Brain microvascular endothelial cell (primary cell): Measurements from ENCODE around the gene ZNF585A.

Experiments
- DNase-seq: peaks from one replicate; pipeline ENCODE4 v3.0.0-alpha.2; 2020
- H3K27ac ChIP-seq: fragments of 250-450 bp; sonication (Bioruptor Pico); 2 replicates; pipeline ENCODE4 v1.5.1; 2020; ENCODE audit warnings: mild to moderate bottlenecking, moderate library complexity
- H3K27me3 ChIP-seq: fragments of 250-450 bp; sonication (Bioruptor Pico); replicated peaks from 2 replicates; pipeline ENCODE4 v1.5.1; 2020; ENCODE audit warnings: mild to moderate bottlenecking
- H3K36me3 ChIP-seq: fragments of 250-450 bp; sonication (Bioruptor Pico); replicated peaks from 2 replicates; pipeline ENCODE4 v1.5.1; 2020; ENCODE audit warnings: mild to moderate bottlenecking
- H3K4me3 ChIP-seq: 2 replicates; pipeline ENCODE4 v1.5.1; 2011; ENCODE audit warnings: low read depth, mild to moderate bottlenecking, control low read depth, low read length, moderate library complexity
- in situ Hi-C: cut with HindIII; loops from 2 replicates; pipeline ENCODE4 v1.10.0; 2017; ENCODE audit warnings: low sequenced_read_pairs, low pct_ligation_motif_present
- TF ChIP-seq, protein P1 (sequence below): IDR thresholded peaks from 2 replicates; pipeline ENCODE4 v1.5.1; 2011; ENCODE audit warnings: low read depth, mild to moderate bottlenecking, moderate library complexity, low read length, control low read depth, inconsistent platforms; ENCODE audit errors: missing control alignments

ZNF585A gene

DNA sequence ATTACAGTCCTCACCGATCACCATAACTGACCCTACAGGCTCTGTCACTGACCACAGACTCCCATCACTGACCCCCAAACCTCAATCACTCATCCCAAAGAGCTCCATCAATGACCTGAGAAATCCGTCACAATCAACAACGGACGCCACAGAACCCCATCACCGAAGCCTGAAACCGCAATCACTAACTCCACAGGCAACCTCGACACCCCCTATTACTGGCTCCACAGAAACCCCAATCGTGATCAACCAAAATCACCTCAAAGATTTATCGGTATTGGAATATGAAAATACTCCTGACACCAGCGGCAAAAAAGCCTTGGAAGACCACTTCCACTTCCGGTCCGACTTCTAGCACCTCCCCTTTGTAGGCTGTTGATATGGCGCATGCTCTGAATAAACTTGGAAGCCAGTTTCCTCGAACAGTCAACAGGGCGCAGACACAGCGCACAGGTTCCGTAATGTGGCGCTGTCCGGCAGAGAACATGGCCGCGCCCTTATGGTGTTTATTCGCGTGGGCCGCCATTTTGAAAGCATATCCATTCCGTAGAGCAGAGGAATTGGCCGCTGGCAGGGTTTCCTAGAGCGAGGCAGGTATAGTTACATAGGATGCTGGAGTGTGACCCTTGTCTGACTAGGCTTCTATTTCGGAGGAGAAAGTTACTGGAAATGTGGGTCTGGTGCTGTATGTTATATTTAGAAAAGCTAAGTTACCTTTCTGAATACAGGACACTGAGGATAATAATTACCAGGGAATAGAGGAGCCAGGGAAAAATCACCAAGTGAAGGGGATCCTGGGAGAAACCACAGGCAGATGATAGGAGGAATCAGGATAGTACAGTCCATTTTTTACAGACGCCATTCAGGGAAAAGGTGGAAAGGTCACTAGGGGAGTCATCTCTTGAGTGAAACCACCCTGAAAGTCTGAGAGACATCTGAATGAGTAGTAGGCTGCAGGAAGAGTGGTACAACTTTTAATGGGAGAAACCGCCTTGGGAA is at the start of gene ZNF585A:
Gene ZNF585A (minus strand): TSS at position 328 of the 999 bp plus-strand sequence. CDS start 2,785 bp downstream, outside the sequence.
- TF ChIP-seq, protein P1, sequence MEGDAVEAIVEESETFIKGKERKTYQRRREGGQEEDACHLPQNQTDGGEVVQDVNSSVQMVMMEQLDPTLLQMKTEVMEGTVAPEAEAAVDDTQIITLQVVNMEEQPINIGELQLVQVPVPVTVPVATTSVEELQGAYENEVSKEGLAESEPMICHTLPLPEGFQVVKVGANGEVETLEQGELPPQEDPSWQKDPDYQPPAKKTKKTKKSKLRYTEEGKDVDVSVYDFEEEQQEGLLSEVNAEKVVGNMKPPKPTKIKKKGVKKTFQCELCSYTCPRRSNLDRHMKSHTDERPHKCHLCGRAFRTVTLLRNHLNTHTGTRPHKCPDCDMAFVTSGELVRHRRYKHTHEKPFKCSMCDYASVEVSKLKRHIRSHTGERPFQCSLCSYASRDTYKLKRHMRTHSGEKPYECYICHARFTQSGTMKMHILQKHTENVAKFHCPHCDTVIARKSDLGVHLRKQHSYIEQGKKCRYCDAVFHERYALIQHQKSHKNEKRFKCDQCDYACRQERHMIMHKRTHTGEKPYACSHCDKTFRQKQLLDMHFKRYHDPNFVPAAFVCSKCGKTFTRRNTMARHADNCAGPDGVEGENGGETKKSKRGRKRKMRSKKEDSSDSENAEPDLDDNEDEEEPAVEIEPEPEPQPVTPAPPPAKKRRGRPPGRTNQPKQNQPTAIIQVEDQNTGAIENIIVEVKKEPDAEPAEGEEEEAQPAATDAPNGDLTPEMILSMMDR = peak; percentile 53
- H3K4me3 ChIP-seq = peak within 1 kb of the TSS; percentile 92
- peak within 1 kb of the TSS; percentile 32 for H3K27ac ChIP-seq
- H3K36me3 ChIP-seq = peaks cover 5% of the 10 kb centered on the region
- no peaks in the 10 kb centered on the region for H3K27me3 ChIP-seq
- DNase-seq = peak; percentile 97
- in situ Hi-C loops = no loop called here

DNA sequence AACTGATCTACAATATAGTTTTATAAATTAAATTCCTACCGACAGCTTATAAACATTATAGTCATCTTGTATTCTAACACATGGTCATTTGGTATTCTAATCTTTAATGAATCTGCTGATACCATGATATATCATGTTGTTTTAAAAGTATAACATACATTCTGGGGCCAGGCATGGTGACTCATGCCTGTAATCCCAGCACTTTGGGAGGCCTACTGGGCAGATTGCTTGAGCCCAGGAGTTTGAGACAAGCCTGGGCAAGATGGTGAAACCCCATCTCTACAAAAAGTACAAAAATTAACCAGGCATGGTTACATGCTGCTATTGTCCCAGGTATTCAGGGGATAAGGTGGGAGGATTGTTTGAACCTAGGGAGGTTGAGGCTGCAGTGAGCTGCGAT is 48.6 kb upstream of the ZNF585A start:
- H3K27me3 ChIP-seq = no peaks in the 10 kb centered on the region
- peaks cover 12% of the 10 kb centered on the region for H3K36me3 ChIP-seq
- no peak for DNase-seq
- H3K27ac ChIP-seq = no peak overlapping the region
- in situ Hi-C loops = no loop called here
- no peak overlapping the region for H3K4me3 ChIP-seq
- TF ChIP-seq, protein P1 = no peak

DNA sequence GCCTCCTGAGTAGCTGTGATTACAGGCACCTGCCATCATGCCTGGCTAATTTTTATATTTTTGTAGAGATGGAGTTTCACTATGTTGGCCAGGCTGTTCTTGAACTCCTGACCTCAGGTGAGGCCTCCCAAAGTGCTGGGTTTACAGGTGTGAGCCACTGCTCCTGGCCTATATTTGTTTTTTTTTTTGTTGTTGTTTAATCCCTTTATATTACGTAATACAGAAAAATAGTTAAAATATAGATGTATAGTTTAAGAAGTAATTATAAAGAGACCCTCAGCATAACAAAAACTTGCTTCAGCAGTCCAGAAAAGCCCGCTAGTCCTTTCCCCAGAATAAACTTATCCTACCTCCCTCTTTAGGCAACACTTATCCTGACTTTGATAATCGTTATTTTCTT is 47.9 kb upstream of the ZNF585A start:
- TF ChIP-seq, protein P1 = no peak
- Histone ChIP-seq H3K4me3 (no peak overlapping the region), H3K36me3 (peaks cover 9% of the 10 kb centered on the region), H3K27me3 (no peaks in the 10 kb centered on the region), H3K27ac (no peak overlapping the region)
- no peak for DNase-seq
- in situ Hi-C loops = no loop called here

DNA sequence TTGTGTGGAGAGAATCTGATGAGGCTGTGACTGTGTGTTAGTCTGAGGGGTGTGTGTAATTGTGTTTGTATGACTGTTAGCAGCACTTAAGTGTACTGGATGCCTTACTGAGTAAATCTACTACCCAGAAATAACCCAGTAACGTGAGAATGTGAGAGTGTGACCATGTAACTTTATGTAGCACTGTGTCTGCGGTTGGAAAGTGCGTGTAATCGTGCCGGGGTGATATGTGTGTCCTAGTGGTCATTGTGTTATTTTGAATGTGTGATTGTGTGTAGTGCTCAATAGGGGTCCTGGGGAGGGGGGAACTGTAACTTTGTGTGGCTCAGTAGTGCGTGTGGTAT is 46.1 kb upstream of the ZNF585A start:
- in situ Hi-C loops = no loop called here
- peak overlapping the region; percentile 97 for H3K4me3 ChIP-seq
- H3K36me3 ChIP-seq = peaks cover 9% of the 10 kb centered on the region
- TF ChIP-seq, protein P1 = no peak
- peak overlapping the region; percentile 87 for H3K27ac ChIP-seq
- H3K27me3 ChIP-seq = no peaks in the 10 kb centered on the region
- peak; percentile 24 for DNase-seq

DNA sequence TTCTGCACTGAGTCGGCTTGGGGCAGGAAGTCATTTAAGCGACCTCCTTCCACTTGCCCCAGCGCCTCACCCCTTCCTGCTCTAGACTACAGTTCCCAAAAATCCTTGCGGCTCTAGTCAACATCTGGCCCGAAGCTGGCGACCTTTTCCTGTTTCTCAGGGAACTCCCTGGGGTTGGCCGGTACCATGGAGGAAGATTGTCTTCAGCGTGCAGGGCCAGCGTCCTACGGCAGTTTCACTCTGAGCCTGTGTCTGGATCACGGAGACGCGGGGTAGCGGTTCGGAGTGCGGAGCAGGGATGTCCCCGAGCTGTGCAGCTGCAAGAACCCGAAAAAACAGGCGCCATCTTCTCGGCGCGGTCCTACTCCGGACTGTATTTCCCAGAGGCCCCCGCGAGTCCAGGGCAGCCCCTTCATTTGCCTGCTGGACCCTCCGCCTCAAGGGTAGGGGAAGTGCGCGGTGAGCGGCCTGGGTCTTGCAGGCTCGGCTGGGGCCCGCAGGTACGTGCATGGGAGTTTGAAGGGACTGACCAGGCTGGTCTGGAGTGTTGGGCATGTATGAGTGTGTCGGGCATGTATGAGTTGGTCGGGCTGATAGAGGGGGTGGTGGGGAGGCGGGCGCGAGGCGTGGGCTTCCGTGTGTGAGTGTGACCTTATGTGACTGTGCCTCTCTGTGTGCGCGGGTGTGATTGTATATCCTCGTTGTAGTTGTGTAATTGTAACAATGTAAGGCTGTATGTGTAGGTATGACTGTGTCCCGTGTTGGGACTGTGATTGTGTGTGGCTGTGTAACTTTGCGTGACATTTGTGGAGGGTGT is 45.5 kb upstream of the ZNF585A start, which contains the start of gene ZNF383:
Gene ZNF383 (plus strand): TSS at position 440 of the 817 bp plus-strand sequence. CDS start 12,240 bp downstream, outside the sequence.
- H3K4me3 ChIP-seq = peak within 1 kb of the TSS; percentile 97
- in situ Hi-C loops = no loop called here
- peak within 1 kb of the TSS; percentile 87 for H3K27ac ChIP-seq
- TF ChIP-seq, protein P1 = no peak
- H3K27me3 ChIP-seq = no peaks in the 10 kb centered on the region
- H3K36me3 ChIP-seq = peaks cover 9% of the 10 kb centered on the region
- DNase-seq = peak; percentile 90
